ENCODE measurements around the gene TTLL9.

The TTLL9 gene

DNA sequence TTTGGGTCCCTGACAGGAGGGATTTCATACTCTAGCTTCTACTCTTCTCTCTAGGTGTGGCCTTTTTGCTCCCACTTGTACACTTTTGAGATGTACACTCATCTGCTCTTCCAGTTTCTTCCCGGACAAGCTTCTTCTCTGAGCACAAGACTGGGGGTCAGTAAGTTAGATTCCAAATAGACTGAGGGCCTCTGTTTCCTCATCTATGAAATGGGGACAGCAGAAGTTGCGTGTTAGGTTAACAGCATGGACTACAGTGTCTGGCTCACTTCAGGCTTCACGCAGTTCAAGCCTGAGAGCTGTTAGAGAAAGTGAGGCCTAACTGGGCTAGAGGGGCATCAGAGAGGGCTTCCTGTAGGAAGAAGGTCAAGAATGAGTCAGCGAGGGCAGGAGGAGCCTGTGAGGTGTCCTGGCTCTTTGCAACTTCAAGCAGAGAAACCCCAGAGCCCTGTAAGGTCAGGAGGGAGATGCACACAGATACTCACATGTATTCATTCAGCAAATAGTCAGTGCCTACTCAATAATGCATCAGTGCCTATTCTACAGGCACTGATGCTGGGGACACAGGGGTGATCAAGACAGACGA is 118.1 kb downstream of the TTLL9 start:
- DNase-seq = no peak

DNA sequence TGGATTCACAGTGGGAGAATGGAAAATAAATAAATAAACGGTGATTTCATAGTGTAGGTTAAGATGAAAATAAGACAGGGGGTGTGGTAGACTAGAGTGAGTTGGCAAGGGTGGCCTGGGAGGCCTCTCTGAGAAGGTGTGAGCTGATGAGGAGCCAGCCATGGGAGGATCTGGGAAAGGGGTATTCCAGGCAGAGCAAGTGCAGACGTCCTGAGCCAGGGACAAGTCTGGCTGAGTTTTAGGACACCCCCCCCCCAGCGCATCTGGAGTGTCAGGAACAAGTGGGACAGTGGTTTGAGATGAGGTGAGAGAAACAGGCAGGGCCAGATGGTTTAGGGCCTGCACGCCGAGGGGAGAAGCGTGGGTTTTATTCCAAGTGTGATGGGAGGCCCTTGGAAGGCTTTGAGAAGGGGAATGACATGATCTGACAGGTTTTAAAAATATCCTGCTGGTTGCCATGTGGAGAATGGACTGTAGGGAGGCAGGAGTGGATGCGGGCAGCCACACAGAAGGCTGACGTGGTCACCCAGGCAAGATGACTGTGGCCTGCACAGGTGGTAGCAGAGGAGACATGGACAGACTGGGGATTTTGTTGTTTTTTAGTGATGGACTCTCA is 118.7 kb downstream of the TTLL9 start:
- DNase-seq = no peak

DNA sequence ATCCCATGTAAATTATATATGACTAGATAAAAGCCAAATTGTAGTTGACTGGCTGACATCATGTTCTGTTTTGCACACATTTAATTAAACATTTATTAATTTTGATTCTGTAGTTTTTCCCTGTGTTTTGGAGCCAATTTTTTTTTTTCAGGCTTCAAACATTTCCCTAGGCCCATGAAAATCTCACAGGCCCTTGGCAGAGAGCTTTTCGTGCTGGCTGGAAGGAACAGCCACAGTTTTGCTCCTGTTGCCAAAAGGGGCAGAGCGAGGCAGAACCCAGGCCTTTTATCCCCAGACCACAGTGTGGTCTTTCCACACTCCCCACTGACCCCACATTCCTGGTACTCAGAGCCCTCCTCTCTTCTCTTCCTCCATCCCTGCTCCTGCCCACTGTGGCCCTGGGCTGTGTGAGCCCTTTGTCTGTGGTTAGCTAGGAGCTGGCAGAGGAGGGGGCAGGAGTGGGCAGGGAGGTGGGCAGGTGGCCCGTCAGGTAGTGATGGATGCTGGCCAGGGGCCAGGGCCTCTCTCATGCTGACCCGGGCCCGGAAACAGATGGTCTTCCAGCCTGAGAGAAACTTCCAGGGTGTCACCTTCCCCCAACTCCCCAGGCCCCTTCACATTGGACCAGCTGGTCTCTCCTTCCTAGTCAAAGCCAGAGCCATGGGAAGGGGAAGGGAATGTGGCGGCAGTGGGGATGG is 120.4 kb downstream of the TTLL9 start:
- no peak for DNase-seq

DNA sequence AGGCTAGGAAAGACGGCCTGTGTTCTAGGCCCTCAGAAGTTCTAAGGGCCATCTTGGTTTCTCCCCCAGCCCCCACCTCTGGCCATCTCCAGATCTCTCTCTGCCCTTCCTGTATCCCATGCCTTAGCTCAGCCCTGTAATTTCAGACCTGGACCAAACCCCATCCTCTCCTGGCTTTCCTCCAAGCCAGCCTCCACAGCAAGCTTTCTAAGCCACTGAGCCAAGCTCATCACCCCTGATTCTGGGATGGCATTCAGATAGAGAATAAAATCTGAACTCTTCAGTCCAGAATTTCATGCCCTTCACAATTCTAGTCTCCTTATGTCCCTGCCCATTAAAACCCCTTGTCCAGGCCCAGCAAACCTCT is 120.9 kb downstream of the TTLL9 start:
- DNase-seq = no peak

DNA sequence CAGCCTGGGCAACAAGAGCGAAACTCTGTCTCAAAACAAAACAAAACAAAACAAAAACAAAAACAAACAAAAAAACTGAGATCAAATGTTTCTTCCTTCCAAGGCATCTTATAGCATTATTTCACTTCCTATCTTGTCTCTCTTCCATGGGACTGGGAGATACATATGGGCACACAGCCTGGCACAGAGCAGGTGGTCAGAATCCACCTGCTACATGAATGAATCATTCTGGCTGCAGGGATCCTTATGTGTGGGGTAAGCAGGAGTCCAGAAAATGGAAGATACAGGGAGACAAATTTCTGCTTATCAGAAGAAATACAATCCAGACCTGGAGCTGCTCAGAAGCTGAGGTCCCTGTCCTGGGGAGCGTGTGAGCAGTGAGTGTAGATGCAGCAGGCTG is 121.7 kb downstream of the TTLL9 start:
- no peak for DNase-seq
